Sigmoid colon (tissue), 7 donors: ENCODE measurements around the gene IZUMO1. TPM values are rescaled to one million over a fixed set of nuclear protein-coding genes. Genes with fewer than 3 reads are reported as not detected.
A peak's percentile ranks its signal among the peaks of the same experiment; 100 is the strongest.
"Not testable (repeated sequence)": the region's sequence is repeated elsewhere in the genome, so short reads cannot be mapped to it uniquely, and the experiment has no call there.

Experiments used
- DNase-seq: peaks from one replicate; pipeline ENCODE4 v3.0.0-alpha.2; 2019
- H3K27ac ChIP-seq, 4 donors: fragments of 200-600 bp; sonication (generic); one replicate each; pipeline ENCODE4 v1.5.1; 2016 to 2019; ENCODE audit warnings: mild to moderate bottlenecking in 1 of 4
- H3K27me3 ChIP-seq, 3 donors: fragments of 200-600 bp; sonication (generic); one replicate each; pipeline ENCODE4 v1.5.1; 2019; ENCODE audit warnings: mild to moderate bottlenecking in 1 of 3
- H3K36me3 ChIP-seq, 4 donors: fragments of 200-600 bp; sonication (generic); one replicate each; pipeline ENCODE4 v1.5.1; 2016 to 2019
- H3K4me1 ChIP-seq, 4 donors: fragments of 200-600 bp; sonication (generic); one replicate each; pipeline ENCODE4 v1.5.1; 2017 to 2019
- H3K4me3 ChIP-seq, 4 donors: fragments of 200-600 bp; sonication (generic); one replicate each; pipeline ENCODE4 v1.5.1; 2017 to 2019; ENCODE audit warnings: mild to moderate bottlenecking in 2 of 4, moderate library complexity in 1 of 4
- H3K9me3 ChIP-seq, 4 donors: fragments of 200-600 bp in 3 of 4; sonication (generic) in 3 of 4; one replicate each; pipeline versions ENCODE4 v1.5.1 to v1.6.1; 2013 to 2019
- CTCF ChIP-seq, 4 experiments: fragments of 450-650 bp in 3 of 4; fragments of 200-600 bp in 1 of 4; IDR thresholded peaks; one replicate each; pipeline ENCODE4 v1.5.1; 2016 to 2019; ENCODE audit warnings: antibody characterized with exemption in 4 of 4, mild to moderate bottlenecking in 3 of 4, moderate library complexity in 2 of 4
- EP300 ChIP-seq, 4 donors: sonication (generic); formaldehyde crosslinking; IDR thresholded peaks; one replicate each; pipeline ENCODE4 v1.6.1; 2017; ENCODE audit warnings: antibody characterized with exemption in 4 of 4
- POLR2A ChIP-seq, 2 donors: fragments of 450-650 bp; IDR thresholded peaks; one replicate each; pipeline ENCODE4 v1.6.1; 2016; ENCODE audit warnings: antibody characterized with exemption in 2 of 2, mild to moderate bottlenecking in 2 of 2, moderate library complexity in 2 of 2
- POLR2AphosphoS5 ChIP-seq, 4 donors: sonication (generic); formaldehyde crosslinking; IDR thresholded peaks; one replicate each; pipeline ENCODE4 v1.6.1; 2017; ENCODE audit warnings: antibody characterized with exemption in 4 of 4
- whole genome bisulfite sequencing, 2 donors: extraction: QIAGEN DNeasy Blood & Tissue Kit; methylation state at CpG; one replicate each; pipeline ENCODE4 v1.1.7; 2013; 5-methylcytosine and 5-hydroxymethylcytosine counted together
- intact Hi-C: fragments of 100-400 bp; cut with DNase I; formaldehyde crosslinking; loops from one replicate; pipeline ENCODE4 v1.15.1; 2023
- polyA plus RNA-seq, 3 donors: library from polyadenylated mRNA; stranded (reverse); fragments of 200-250 nt; gene quantifications; one replicate each; pipeline ENCODE4 v1.2.3, GENCODE V29; 2013
- total RNA-seq, 4 donors: library from RNA; depleted of rRNA; stranded (reverse); fragments of >200 nt; gene quantifications; one replicate each; pipeline ENCODE4 v1.1.0, GENCODE V29; 2016
- donor health status: healthy with polysubstance abuse.
- donor health status: Bipolar disorder and iron deficiency.
- donor health status: healthy.

The IZUMO1 gene
- total and polyA plus RNA-seq, 7 donors, result 0.15 to 1.8 TPM; not detected in 5

GRCh38 chr19:48703316-48703715, 43.4 kb downstream of the IZUMO1 start:
- TF ChIP-seq EP300 (IDR thresholded peaks at IDR 0.05) (no peak), POLR2A (IDR thresholded peaks at IDR 0.05) (no peak), CTCF (IDR thresholded peaks at IDR 0.05) (no peak), POLR2AphosphoS5 (IDR thresholded peaks at IDR 0.05) (no peak)
- DNase-seq, result no peak
- Histone ChIP-seq H3K36me3 (peaks cover 0 to 5% (median 0%) of the 10 kb centered on the region in 4 donors), H3K4me1 (no peaks in the 10 kb centered on the region), H3K4me3 (no peak overlapping the region), H3K27me3 (no peaks in the 10 kb centered on the region), H3K27ac (no peak overlapping the region), H3K9me3 (no peaks in the 10 kb centered on the region)
- 94 to 98% methylated on average over 23 of the region's 23 CpGs for whole genome bisulfite sequencing, 2 donors
- intact Hi-C loops, result no loop called here

GRCh38 chr19:48702701-48703100, 44.0 kb downstream of the IZUMO1 start:
- no peak overlapping the region for H3K4me3 ChIP-seq
- H3K27ac ChIP-seq, result no peak overlapping the region
- peaks cover 0 to under 1% (median 0%) of the 10 kb centered on the region in 3 donors for H3K27me3 ChIP-seq
- DNase-seq, result no peak
- peaks cover 0 to 5% (median 0%) of the 10 kb centered on the region in 4 donors for H3K36me3 ChIP-seq
- no peak for TF ChIP-seq POLR2AphosphoS5 (IDR thresholded peaks at IDR 0.05)
- no peak for TF ChIP-seq POLR2A (IDR thresholded peaks at IDR 0.05)
- intact Hi-C loops, result no loop called here
- H3K9me3 ChIP-seq, result no peaks in the 10 kb centered on the region
- no peaks in the 10 kb centered on the region for H3K4me1 ChIP-seq
- 94 to 96% methylated on average over 13 of the region's 13 CpGs for WGBS, 2 donors

GRCh38 chr19:48698046-48698445, 48.7 kb downstream of the IZUMO1 start:
- TF ChIP-seq POLR2A (IDR thresholded peaks at IDR 0.05), result no peak
- TF ChIP-seq POLR2AphosphoS5 (IDR thresholded peaks at IDR 0.05), result no peak
- no peak for TF ChIP-seq EP300 (IDR thresholded peaks at IDR 0.05)
- no peak for TF ChIP-seq CTCF (IDR thresholded peaks at IDR 0.05)
- DNase-seq, result no peak
- Histone ChIP-seq H3K9me3 (no peaks in the 10 kb centered on the region), H3K4me1 (peaks cover 0 to 10% (median 2%) of the 10 kb centered on the region in 4 donors), H3K4me3 (no peak overlapping the region), H3K27me3 (peaks cover 3 to 25% (median 10%) of the 10 kb centered on the region in 3 donors), H3K27ac (no peak overlapping the region), H3K36me3 (peaks cover 0 to 5% (median 0%) of the 10 kb centered on the region in 4 donors)
- intact Hi-C loops, result no loop called here
- 9 to 34% methylated on average over 4 of the region's 4 CpGs for WGBS, 2 donors

- Histone ChIP-seq H3K9me3 (no peaks in the 10 kb centered on the region), H3K27me3 (peaks cover 3 to 25% (median 10%) of the 10 kb centered on the region in 3 donors), H3K4me1 (peaks cover 0 to 10% (median 2%) of the 10 kb centered on the region in 4 donors), H3K36me3 (no peaks in the 10 kb centered on the region), H3K4me3 (peak overlapping the region in 3 of 4 donors; percentile 14 to 23 (median 18)), H3K27ac (peak overlapping the region in 2 of 4 donors; percentile 27 to 42)
- TF ChIP-seq POLR2A (IDR thresholded peaks at IDR 0.05), result no peak
- TF ChIP-seq POLR2AphosphoS5 (IDR thresholded peaks at IDR 0.05), result no peak
- TF ChIP-seq EP300 (IDR thresholded peaks at IDR 0.05), result no peak
- TF ChIP-seq CTCF (IDR thresholded peaks at IDR 0.05), result no peak
- no peak for DNase-seq
- WGBS, 2 donors, result 1 to 5% methylated on average over 34 of the region's 34 CpGs
- intact Hi-C loops, result no loop called here
Observed at GRCh38 chr19:48696353-48697010, 50.2 kb downstream of the IZUMO1 start.

- WGBS, 2 donors, result 9 to 41% methylated on average over 16 of the region's 16 CpGs
- intact Hi-C loops, result no loop called here
- no peak for DNase-seq
- no peaks in the 10 kb centered on the region for H3K36me3 ChIP-seq
- TF ChIP-seq CTCF (IDR thresholded peaks at IDR 0.05) (no peak), POLR2AphosphoS5 (IDR thresholded peaks at IDR 0.05) (peak in 1 of 4 donors; percentile 30), EP300 (IDR thresholded peaks at IDR 0.05) (no peak), POLR2A (IDR thresholded peaks at IDR 0.05) (peak in 1 of 2 donors; percentile 86)
- H3K27me3 ChIP-seq, result peaks cover 3 to 25% (median 10%) of the 10 kb centered on the region in 3 donors
- peak within 1 kb of the TSS in 3 of 4 donors; percentile 14 to 23 (median 18) for H3K4me3 ChIP-seq
- peak within 1 kb of the TSS in 2 of 4 donors; percentile 27 to 42 for H3K27ac ChIP-seq
- peaks cover 0 to 10% (median 2%) of the 10 kb centered on the region in 4 donors for H3K4me1 ChIP-seq
- no peaks in the 10 kb centered on the region for H3K9me3 ChIP-seq
Observed at GRCh38 chr19:48695743-48696352, 50.9 kb downstream of the IZUMO1 start, which contains the start of gene FUT2. Gene FUT2 (plus strand): TSS chr19:48695971. CDS start chr19:48702957, 6,986 bp downstream.

- intact Hi-C loops, H3K4me3 ChIP-seq, H3K4me1 ChIP-seq, H3K27ac ChIP-seq, H3K9me3 ChIP-seq, DNase-seq, H3K36me3 ChIP-seq: not testable (repeated sequence)
- H3K27me3 ChIP-seq, result peaks cover 3 to 25% (median 10%) of the 10 kb centered on the region in 3 donors
- WGBS, 2 donors, result 81 to 94% methylated on average over 9 of the region's 9 CpGs
Observed at GRCh38 chr19:48693629-48694028, 53.1 kb downstream of the IZUMO1 start.
